ENCODE data around the gene RHO. TPM values are rescaled to one million over a fixed set of nuclear protein-coding genes. Genes with fewer than 3 reads are reported as not detected.

RHO gene
- total RNA-seq, 1 experiment from 2014 or later: not detected

- Histone ChIP-seq H3K4me3 (ENCODE audit: low read depth, low read length) (no peak overlapping the region), H3K27me3 (replicated peaks; ENCODE audit: control insufficient read depth, insufficient read depth, low read length) (no peaks in the 10 kb centered on the region), H3K9me3 (no peaks in the 10 kb centered on the region), H3K4me1 (peaks cover 11% of the 10 kb centered on the region), H3K36me3 (ENCODE audit: control insufficient read depth, insufficient read depth, low read length) (no peaks in the 10 kb centered on the region; the same call in 1 of the 2 replicates)
- DNase-seq: no peak
- Mint-ChIP-seq H3K4me1 (ENCODE audit: low read depth, unreplicated experiment) (peaks cover 7% of the 10 kb centered on the region), H3K4me3 (ENCODE audit: unreplicated experiment) (no peak overlapping the region), H3K27me3 (ENCODE audit: insufficient read depth, unreplicated experiment) (no peaks in the 10 kb centered on the region), H3K9me3 (ENCODE audit: unreplicated experiment) (no peaks in the 10 kb centered on the region), H3K27ac (ENCODE audit: unreplicated experiment) (no peak overlapping the region), H3K36me3 (ENCODE audit: insufficient read depth, unreplicated experiment) (no peaks in the 10 kb centered on the region)
- TF ChIP-seq CTCF (IDR thresholded peaks at IDR 0.05; ENCODE audit: insufficient read depth in 1 of 2, low read depth in 1 of 2, low read length in 1 of 2, severe bottlenecking in 1 of 2, unreplicated experiment in 1 of 2): no peak
- ChIA-PET POLR2A (no interaction called here), CTCF (interaction anchor here (1.0 kb wide), 1 partner anchor 11 kb away, joined by 4 read pairs; no protein-coding TSS in a partner anchor)
- no TSS peak for BruUV-seq (replicated peaks)
- intact Hi-C loops (cut with micrococcal nuclease; ENCODE audit: unreplicated experiment): no loop called here
Observed at GRCh38 chr3:129501630-129502029, 26.8 kb upstream of the RHO start.

- Histone ChIP-seq H3K4me1 (peaks cover 11% of the 10 kb centered on the region), H3K36me3 (ENCODE audit: control insufficient read depth, insufficient read depth, low read length) (no peaks in the 10 kb centered on the region; the same call in 1 of the 2 replicates), H3K4me3 (ENCODE audit: low read depth, low read length) (no peak overlapping the region), H3K9me3 (no peaks in the 10 kb centered on the region), H3K27me3 (replicated peaks; ENCODE audit: control insufficient read depth, insufficient read depth, low read length) (no peaks in the 10 kb centered on the region)
- ChIA-PET CTCF (interaction anchor here (1.7 kb wide), 1 partner anchor 12 kb away, joined by 6 read pairs; no protein-coding TSS in a partner anchor), POLR2A (no interaction called here)
- no TSS peak for BruUV-seq (replicated peaks)
- no peak for TF ChIP-seq CTCF (IDR thresholded peaks at IDR 0.05; ENCODE audit: insufficient read depth in 1 of 2, low read depth in 1 of 2, low read length in 1 of 2, severe bottlenecking in 1 of 2, unreplicated experiment in 1 of 2)
- Mint-ChIP-seq H3K27me3 (ENCODE audit: insufficient read depth, unreplicated experiment) (no peaks in the 10 kb centered on the region), H3K9me3 (ENCODE audit: unreplicated experiment) (no peaks in the 10 kb centered on the region), H3K4me3 (ENCODE audit: unreplicated experiment) (no peak overlapping the region), H3K36me3 (ENCODE audit: insufficient read depth, unreplicated experiment) (no peaks in the 10 kb centered on the region), H3K27ac (ENCODE audit: unreplicated experiment) (no peak overlapping the region), H3K4me1 (ENCODE audit: low read depth, unreplicated experiment) (peaks cover 6% of the 10 kb centered on the region)
- DNase-seq: no peak
- intact Hi-C loops (cut with micrococcal nuclease; ENCODE audit: unreplicated experiment): no loop called here
Observed at GRCh38 chr3:129502641-129503408, 25.6 kb upstream of the RHO start.

DNA sequence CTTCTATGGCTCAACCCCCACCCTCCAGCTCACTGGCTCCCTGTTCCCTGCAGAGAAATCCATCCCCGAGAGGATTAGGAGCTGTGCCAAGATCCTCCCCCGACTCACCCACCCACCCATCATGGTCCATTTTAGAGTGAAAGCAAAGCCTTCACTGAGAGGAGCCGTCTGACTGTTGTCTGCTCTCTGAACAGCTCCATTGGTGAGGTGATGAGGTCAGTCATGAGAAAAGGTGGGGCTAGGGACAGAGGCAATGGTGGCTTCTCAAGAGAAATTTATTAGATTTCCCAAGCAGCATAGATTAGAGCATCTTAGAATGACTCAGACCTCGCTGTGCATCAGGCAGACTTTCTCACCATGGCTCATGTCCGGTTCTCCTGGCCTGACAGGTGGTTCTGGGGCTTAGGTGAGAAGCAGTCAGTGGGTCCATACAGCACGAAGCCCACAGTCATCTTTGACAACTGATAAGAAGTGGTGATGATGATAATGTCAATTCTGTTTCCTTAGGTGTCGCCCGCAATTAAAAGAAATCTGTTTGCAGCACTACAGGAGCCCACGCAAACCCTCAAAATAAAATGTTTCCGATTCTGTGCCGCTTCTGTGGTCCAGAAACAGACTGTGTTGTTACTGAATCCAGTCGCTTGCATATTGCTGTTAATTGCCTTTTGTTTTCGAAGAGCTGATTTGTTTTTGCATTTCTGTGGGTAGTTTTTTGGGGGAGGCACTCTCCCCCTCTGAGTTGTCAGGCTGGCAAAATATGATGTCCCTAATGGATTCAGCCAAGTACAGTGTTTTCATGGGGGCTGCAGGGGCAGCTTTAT lies 24.8 kb upstream of the RHO start:
- Histone ChIP-seq H3K36me3 (ENCODE audit: control insufficient read depth, insufficient read depth, low read length) (no peaks in the 10 kb centered on the region; the same call in 1 of the 2 replicates), H3K4me3 (ENCODE audit: low read depth, low read length) (no peak overlapping the region), H3K27me3 (replicated peaks; ENCODE audit: control insufficient read depth, insufficient read depth, low read length) (no peaks in the 10 kb centered on the region), H3K4me1 (peaks cover 11% of the 10 kb centered on the region), H3K9me3 (no peaks in the 10 kb centered on the region)
- no peak for TF ChIP-seq CTCF (IDR thresholded peaks at IDR 0.05; ENCODE audit: insufficient read depth in 1 of 2, low read depth in 1 of 2, low read length in 1 of 2, severe bottlenecking in 1 of 2, unreplicated experiment in 1 of 2)
- ChIA-PET POLR2A (no interaction called here), CTCF (interaction anchor here (1.7 kb wide), 1 partner anchor 13 kb away, joined by 6 read pairs; no protein-coding TSS in a partner anchor)
- BruUV-seq (replicated peaks): no TSS peak
- Mint-ChIP-seq H3K9me3 (ENCODE audit: unreplicated experiment) (no peaks in the 10 kb centered on the region), H3K27ac (ENCODE audit: unreplicated experiment) (no peak overlapping the region), H3K4me3 (ENCODE audit: unreplicated experiment) (no peak overlapping the region), H3K36me3 (ENCODE audit: insufficient read depth, unreplicated experiment) (no peaks in the 10 kb centered on the region), H3K4me1 (ENCODE audit: low read depth, unreplicated experiment) (peaks cover 6% of the 10 kb centered on the region), H3K27me3 (ENCODE audit: insufficient read depth, unreplicated experiment) (no peaks in the 10 kb centered on the region)
- no peak for DNase-seq
- intact Hi-C loops (cut with micrococcal nuclease; ENCODE audit: unreplicated experiment): no loop called here

Data from Caco-2 (cell line).